Activated CD4-positive, CD25-positive, alpha-beta regulatory T cell treated with anti-CD3 and anti-CD28 coated beads, Interleukin-2, amount 50 U/mL, for 72 hours (primary cell): Measurements from ENCODE around the gene RND1.

Experiments
- DNase-seq: peaks from one replicate; pipeline ENCODE4 v3.0.0; 2021

Gene RND1

DNA sequence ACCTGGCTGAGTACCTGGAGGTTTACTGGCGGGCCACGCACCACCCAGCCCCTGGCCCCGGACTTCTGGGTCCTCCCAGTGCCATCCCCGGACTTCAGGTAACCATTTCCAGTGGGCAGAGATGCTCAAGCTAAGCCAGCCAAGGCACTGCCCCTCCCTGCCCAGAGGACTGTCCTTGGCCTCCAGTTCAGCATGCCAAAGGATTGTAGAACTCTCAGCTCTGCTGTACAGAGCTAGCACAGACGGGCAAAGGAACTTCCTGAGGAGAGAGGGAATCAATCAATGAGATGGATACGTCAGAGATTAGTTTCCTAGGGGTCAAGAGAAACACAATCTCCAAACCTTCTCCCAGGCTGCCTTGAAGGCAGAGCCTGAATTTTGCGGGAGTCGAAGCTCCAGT, 38.6 kb downstream of the RND1 start:
- no peak for DNase-seq

DNA sequence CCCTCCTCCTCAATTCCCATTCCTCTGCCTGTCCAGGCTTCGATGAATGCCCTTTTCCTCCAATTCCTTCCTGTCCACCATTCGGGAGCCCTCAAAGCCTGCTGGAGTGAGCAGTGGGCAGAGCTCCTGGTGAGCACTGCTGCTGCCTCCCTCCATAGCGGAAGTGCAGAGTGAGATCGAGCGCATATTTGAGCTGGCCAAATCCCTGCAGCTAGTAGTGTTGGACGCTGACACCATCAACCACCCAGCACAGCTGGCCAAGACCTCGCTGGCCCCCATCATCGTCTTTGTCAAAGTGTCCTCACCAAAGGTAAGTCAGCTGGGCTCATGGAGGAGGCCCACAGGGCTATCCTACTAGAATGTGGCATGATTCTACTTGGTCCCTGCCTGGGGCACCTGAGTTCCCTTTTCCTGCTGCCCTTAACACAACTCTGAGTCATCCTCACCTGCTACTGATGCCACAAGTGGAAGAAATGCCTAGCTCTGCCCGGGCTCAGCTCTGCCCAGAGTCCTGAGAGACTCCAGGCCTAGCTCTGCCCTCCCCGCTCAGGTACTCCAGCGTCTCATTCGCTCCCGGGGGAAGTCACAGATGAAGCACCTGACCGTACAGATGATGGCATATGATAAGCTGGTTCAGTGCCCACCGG, 39.3 kb downstream of the RND1 start:
- no peak for DNase-seq

DNA sequence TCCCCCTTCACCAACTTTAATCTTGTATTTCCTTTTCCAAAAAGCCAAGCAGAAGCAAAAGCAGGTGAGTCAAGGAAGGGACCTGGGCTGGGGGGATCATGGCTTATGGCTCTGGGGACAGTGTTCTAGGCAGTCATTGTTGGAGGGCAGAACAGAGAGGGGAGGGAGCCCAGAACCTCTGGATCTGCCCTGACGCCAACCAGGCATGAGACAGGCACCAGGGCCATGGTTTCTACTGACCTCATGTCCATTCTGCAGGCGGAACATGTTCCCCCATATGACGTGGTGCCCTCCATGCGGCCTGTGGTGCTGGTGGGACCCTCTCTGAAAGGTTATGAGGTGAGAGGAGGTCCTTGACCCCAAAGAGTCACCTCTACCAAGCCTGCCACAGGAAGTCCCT, 40.8 kb downstream of the RND1 start:
- no peak for DNase-seq

DNA sequence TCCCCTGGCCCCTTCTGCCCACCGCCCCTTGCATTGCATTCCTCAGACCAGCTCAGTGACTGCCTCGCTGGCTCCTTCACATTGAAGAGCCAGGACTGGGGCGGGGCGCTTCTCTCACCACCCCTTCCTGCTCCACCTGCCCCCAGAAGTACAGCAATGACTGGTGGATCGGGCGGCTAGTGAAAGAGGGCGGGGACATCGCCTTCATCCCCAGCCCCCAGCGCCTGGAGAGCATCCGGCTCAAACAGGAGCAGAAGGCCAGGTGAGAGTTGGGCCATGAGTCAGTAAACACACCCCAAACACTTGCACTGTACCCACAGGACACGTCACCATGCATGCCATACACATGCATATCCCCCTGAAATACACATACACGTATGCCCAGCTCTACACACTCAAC, 41.6 kb downstream of the RND1 start:
- DNase-seq: no peak

DNA sequence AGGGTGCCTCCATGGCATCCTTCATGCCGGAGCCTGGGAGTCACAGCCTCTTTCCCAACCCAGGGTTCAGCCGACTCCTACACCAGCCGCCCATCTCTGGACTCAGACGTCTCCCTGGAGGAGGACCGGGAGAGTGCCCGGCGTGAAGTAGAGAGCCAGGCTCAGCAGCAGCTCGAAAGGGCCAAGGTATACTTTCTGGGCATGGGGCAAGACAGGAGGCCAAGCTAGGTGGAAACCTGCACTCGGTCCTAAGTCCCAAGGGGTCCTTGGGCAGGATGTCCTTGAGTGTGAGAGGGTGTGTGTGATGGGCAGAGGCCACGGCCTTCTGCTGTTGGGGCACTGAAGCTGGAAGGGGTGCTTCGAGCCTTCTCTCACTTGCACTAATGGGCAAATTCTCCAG, 42.4 kb downstream of the RND1 start:
- no peak for DNase-seq

DNA sequence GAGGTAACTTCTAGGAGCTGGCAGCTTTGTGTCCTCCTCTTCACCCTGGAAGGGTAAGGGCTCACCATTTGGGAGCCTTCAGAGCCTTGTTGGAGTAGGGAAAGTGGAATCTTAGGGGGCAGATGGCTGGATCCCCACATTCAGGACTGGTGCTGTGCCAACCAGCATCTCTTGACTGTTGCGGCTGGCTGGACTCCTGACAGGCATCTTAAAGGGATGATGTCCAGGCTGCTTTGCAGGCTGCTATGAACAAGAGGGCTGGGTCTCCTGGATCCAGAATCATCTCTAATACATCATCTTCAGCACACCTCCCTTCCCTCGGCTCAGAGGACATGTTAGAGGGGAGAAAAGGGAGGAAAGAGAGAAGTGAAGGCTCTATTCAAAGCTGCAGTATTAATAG, 43.0 kb downstream of the RND1 start:
- no peak for DNase-seq

DNA sequence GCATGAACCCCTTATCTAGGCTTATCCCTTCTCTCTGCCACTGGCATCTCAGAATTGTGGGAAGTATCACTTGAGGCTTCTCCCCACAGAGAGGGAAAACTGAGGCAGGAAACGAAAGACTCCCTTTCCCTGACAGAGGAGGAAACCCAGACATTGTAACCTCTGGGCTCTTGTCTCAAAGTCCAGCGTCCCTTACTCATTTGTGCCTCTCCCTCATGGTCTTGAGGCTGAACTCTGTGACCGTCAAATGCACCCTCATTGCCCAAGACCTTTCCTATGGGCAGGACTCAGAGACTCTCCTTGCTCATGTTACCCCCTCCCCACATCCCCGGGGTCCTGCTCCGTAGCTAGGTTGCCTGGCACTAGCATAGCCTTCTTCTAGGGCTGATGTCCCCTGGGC, 43.5 kb downstream of the RND1 start:
- no peak for DNase-seq

DNA sequence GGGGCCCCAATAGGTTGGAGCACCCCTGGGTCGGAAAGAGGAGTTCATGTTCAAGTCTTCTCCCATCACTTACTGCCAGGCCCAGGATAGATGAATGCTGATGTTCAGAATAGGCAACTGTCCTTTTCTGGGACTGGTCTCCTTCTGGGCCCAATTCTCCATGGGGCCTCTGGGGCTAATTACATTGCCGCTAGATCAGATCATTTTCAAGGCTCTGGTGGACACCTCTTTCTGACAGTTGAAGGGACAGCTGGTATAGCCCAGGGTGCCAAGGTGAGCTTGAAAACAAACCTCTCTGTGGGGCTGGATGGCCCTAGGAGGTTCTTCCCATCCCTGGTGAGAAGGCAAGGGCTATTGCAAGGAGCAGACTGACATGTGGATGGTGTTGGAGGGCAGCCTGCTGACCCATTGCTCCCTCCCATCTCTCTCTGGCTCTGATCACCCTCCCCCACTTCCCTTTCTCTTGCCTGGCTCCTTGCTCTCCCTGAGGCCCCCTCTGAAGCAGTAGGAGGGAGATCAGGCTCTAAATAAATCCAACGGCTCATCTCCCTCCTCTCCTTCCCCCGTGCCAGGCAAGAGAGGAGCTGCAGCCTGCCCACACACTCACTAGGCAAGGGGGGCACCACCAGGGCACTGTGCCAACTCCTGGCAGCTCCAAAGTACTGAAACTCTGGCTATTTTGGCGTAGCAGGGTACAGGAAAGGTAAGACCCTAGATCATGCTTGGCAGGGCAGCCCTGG, 45.5 kb downstream of the RND1 start:
- no peak for DNase-seq

DNA sequence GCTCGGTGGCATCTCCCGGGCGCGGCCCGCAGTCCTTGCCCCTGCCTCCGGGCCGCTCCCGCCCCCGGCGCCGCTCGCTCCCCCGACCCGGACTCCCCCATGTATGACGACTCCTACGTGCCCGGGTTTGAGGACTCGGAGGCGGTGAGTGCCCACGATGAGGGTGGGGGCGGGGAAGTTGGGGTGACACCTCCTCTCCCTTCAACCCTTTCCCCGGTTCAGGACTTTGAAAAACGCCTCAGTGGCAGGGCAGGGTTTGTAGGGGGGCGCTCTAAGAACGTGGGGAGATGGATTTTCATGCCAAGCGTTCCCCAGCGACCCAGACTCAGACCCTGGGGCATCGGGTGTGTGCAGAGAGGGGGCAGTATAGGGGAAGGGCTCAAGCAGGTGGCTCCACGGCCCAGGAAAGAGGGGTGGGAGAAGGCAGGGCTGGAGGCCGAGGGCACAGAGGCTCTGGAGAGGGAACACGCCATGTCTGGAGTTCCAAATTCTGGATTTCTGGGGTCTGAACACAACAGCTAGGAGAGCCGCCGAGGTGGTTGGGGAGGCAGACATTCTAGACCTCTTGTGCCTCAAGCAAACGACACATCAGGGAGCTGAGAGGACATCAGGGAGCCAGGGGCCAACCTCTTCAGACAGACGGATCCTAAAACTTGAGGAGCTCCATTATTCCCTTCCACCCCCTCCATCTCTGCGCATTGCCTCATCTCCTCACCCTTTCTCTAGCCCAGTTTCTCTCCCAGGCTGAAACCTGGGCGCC, 46.7 kb downstream of the RND1 start:
- DNase-seq: no peak

DNA sequence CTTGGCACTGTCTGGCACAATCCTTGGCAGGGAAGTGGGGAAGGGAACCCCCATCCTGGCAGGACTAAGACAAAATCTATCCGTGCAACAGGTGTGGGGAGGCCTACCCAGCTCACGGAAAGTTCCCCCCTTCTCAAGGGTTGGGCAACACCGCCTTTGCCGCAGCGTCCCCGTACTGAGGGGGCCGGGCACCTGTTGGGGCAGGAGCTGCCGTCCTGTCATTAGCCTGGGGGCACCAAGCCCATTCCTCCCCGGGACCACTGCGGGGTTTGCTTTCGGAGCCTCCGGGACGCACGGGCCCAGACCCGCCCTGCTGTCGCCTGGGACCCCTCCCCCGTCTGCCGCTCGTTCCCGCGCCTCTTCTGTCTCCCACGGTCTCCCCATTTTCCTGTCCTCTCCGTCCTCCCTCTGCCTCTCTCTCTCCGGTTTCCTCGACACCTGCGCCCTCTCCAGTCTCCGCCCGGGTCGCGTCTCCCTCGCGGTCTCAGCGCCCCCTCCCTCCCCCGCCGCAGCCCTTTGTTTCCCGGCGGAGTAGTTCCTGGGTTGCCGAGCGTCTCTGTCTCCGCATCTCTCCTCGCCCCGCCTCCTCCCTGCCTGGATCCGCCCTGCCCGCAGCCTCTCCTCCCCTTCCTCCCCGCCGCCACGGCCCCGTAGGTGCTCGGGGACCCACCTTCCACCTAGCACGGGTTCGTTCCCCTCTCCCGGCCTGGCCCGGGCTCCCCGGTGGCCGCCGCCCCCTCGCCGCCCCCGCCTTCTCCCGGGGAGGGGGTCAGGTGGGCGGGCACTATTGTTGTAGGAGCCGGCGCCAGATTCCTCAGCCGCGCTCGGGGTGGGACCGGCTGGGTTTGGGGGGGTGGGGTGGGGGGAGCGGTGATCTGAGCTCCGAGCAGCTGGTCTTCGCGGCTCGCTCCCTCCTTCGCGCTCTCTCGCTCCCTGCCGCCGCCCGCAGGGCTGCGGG, 47.5 kb downstream of the RND1 start, which contains the start of gene CACNB3:
TSS of gene CACNB3 (plus strand) at position 624 of the 958 bp plus-strand sequence. CDS start 434 bp downstream, outside the sequence.
- peak; percentile 78 for DNase-seq

DNA sequence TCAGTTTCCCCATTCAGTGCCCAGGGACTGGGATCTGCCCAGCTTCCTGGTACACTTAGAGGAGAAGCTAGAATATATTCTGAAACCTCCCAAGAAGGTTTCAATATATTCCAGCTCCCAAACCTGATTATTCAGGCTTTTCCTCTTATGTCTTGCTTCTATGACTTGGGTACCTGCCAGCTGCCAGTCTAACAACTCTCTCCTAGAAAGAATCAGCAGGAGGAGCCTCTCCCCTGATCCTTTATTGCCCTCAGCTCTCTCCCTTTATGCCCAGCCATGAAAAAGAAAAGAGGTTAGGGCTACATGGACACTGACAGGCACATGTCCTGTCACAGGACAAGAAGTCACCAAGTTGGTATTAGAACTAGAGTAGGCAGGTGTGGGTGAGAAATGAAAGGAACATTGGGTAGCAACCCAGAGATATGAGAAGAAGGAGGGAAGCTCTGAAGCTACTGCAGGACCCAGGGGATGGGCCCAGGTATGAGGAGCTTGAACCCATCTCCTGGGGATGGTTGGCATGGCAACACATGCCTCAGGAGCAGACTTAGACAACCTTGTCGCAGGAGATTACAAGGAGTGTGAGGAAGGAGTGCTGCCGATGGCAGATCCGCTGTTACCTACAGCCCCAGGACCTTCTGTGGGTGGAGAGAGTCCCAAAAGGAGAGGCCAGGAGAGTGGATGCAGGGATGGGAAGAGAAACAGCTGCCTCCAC, 49.4 kb downstream of the RND1 start:
- DNase-seq: no peak

DNA sequence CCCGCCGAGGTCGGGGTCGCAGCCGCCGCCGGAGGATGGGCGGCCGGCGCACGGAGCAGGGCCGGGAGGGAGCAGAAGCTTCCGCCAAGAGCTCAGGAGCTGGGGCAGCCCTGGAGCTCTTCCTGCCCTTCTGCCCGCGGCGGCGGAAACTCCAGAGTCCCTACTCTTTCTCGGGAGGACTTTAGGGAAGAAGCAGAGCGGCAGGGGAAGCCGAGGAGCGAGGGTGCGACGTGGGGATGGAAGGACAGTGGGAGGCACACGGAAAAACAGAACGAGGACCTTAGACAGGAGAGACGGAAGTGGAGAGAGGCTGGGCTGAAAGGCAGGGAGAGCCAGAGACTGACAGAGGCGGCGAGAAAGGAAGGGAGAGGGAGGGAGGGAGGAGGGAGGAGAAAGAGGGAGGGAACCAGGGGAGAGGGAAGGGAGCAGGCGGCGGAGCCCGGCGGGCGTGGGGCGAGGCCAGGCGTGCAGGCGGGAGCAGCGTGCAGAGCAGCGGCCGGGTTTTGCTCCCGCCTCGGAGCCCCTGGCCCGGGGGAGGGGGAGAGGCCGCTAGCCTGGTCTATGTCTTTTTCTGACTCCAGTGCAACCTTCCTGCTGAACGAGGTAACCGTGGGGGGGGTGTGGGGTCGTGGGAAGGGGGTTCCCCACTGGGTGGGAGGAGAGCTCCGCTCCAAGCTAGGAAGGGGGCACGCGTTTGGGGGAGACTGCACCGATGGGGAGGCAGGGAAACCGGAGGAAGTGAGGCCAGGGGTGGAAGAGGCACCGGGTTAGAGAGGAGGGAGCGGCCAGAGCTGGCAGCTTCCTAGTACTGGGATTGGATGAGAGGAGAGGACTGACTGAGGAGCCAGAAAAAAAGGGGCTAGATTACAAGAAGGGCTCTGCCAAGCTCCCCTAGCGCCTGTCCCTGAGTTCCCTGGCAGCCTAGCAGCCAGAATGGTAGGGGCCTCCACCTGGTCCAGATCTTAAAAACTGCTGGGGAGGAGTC, 50.3 kb downstream of the RND1 start:
- DNase-seq: peak; percentile 41

DNA sequence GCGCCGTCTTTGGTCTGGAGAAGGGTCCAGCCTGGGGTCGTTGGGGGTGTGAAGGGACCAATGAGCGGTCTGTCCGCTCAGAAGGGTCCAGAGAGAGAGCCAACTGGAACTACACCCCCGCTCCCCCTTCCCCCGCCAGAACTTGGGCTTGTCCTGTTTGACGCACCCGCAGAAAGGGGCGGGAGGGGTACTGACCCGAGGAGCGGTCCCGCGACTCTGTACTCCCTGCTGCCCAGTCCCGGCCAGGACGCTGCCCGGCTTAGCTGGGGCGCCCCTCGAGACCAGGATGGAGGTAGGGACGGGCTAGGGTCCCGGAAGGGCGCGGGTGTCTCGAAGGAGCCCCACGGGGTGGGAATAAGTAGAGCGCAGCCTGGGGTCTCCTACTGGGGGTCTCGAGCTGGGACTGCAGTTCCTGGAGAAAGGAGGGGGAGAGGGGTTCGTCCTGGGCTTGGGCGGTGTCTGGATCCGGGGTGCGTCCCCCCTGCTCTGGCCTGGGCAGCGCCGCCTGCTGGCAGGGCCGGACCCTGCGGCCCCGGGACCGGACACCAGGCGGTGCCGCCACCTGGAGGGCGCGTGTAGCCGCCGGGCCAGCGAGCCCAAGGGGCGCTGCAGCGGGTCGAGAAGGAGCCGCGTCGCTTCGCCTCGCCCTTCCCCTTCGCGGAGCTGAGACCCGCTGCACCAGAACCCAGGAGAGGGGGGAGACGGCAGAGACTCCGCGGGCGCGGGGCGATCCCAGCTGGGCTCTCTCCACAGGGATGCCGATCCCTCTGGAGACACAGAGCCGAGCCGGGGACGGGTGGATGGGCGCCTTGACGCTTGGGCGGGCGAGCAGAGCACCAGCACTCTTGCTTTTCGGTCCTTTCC, 51.2 kb downstream of the RND1 start:
- DNase-seq: peak; percentile 90

DNA sequence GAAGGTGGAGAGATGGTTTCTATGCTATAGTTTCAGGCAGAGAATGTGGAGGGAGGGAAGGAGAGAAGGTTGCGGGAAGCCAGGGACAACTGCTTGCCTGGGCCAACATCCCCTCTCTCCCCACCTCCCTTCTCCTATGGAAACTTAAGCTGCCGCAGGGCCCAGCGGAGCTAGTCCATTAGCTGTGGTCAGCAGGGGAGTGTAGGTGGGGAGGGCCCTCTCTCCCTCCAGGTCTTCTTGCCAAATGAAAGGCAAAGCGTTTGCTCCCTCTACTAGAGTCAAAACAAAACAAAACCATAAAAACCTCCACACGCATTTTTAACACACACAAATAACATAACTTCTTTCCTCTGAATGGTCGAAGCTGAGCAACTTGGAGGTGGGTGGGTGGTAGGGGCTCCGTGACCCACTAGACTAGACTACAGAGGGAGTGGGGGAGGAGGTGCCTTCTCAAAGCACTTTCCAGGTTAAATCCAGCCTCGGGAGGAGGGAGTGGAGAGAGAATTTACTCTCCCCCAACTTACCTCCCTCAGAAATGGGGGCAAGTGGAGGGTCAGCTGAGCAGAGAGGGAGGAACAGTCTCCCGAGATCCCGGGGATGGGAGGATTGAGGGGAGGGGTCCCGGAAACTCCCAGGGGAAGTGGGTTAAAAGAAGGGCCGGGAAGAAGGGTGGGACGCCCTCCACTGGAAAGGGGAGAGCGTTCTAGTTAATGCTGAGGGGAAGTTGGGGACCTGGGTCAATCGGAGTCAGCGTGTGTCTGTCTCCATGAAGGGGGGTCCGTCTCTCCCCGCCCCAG, 52.0 kb downstream of the RND1 start:
- no peak for DNase-seq

DNA sequence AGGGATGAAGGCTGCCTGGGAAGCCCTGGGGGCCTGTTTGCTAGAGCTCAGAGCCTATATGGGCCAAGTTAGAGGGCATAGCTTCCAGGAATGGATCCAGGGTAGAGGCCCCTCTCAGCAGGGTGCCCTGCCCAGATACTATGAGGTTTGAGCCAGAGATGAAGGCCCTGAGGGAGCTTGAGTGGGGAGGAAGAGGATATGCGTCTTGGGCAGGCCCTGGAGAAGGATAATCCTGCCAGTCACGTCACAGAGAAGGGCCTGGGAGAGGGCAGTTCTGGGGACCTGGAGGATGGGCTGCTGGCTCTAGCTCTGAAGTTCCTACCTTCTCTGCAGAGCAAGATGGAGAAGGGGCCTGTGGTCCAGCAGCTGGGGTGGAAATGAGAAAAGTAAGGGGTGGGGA, 53.3 kb downstream of the RND1 start:
- no peak for DNase-seq

DNA sequence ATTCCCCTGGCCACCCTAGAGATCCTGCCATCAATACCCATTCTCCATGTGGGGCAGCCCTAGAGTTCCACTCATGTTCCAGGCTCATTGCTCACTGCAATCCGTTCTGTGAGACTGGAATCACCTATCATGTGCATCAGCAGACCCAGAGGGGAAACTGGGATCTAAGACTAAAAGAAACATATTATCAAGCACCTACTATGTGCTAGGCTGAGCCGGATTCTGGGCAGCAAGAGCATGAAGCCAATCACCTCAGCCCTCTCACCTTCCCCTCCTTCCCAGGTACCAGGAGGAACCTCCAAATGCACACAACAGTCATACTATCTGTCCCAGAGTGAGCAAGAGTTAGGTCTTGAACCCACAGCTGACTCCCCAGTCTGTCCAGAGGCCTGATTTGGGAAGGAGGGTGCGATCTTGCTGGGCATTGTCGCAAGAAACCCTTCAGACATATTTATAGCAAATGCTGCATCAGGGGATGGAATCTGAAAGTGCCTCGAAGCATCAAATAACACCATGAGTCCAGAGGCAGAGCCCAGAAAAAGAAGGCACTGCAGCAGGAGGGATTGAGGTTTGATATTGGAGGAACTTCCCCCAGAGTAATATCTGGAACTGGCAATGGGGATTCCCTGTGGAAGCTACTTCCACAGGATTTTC, 54.1 kb downstream of the RND1 start:
- DNase-seq: no peak

DNA sequence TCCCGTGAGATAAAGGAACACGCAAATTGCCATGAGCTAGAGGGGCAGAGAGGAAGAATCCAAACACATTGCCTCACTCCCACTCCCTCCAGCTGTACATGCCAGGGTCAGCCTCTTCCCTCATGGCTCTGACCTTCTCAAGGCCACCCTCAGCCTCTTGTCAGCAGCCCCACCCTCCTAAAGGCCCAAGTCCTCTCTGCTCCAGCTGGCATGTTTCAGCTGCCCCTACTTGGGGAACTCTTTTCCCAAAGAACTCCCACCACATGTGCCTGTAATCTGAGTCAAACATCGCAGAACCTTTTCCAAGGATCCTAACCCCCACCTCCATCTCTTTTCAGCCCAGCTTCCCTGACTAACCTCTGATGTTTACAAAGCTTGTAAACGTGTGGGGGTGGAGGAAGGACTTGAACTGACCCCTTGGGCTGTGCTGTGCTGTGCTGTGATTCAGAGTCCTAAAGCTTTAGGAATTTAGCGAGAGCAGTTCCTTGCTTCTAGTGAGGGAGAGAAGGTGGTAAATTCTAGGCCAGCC, 54.7 kb downstream of the RND1 start:
- DNase-seq: no peak

DNA sequence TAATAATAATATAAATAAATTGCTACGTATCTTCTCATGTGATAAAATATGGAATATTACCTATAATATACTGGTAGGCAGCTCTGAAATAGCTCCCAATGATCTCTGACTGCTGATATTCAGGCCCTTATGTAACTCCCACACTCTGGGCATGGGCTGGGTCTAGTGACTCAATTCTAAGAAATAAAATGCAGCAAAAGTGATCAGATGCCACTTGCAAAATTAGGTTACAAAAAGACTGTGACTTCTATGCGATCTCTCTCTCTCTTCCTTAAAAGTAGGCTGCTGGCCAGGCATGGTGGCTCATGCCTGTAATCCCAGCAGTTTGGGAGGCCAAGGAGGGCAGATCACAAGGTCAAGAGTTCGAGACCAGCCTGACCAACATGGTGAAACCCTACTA, 57.7 kb downstream of the RND1 start:
- no peak for DNase-seq
